ENCODE data around the gene ZNF366. TPM values are rescaled to one million over a fixed set of nuclear protein-coding genes. Genes with fewer than 3 reads are reported as not detected.

ZNF366 gene
- total RNA-seq, 1 experiment from 2014 or later = not detected

DNA sequence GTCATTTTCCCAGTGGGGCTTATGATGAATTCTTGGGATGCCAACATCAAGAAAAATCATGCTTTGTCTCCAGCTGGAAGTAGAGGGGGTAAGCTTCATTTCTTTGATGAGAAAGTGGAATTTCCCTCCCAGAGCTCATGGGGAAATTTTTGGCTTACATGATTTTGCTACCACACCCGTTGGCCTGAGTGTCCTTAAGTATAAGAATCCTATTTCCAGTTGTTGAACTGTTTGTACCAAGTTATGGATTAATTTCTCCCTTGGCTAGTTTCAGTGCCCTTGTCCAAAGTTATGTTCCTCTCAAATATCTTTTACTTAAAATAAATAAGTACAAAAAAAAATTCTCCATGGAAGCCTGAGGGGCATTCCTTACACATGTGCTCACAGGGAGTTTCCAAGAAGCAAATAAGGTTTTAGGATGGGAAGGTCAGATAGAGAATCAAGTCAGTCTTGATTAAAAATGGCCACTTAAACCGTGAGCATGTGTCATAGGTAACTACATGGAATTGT is 104.8 kb downstream of the ZNF366 start:
- Histone ChIP-seq H3K79me2 (ENCODE audit: insufficient read depth, low read length) (no peaks in the 10 kb centered on the region), H3K4me2 (ENCODE audit: low read length) (no peak overlapping the region), H3K27me3 (ENCODE audit: insufficient read depth, low read length) (no peaks in the 10 kb centered on the region), H2AFZ (ENCODE audit: low read depth, low read length, poor library complexity, severe bottlenecking) (no peak overlapping the region), H3K9me3 (ENCODE audit: control insufficient read depth in 1 of 2, insufficient read depth in 1 of 2, low read depth in 1 of 2, low read length in 2 of 2) (peaks cover 5 to 11% of the 10 kb centered on the region in 2 experiments; a peak in 3 of 4 replicates), H3K4me1 (ENCODE audit: control insufficient read depth in 1 of 2, insufficient read depth in 2 of 2, low read length in 2 of 2) (no peaks in the 10 kb centered on the region), H3K36me3 (ENCODE audit: control insufficient read depth in 1 of 2, insufficient read depth in 2 of 2, low read length in 2 of 2) (no peaks in the 10 kb centered on the region), H4K20me1 (ENCODE audit: insufficient read depth) (no peaks in the 10 kb centered on the region), H3K9ac (ENCODE audit: low read length) (no peak overlapping the region), H3K4me3 (replicated peaks in 1 of 2; ENCODE audit: low read depth in 1 of 2, low read length in 2 of 2) (no peak overlapping the region), H3K9me2 (ENCODE audit: insufficient read depth) (no peaks in the 10 kb centered on the region), H3K27ac (ENCODE audit: low read depth, low read length) (no peak overlapping the region)
- TF ChIP-seq TCF7L2 (IDR thresholded peaks at IDR 0.05; ENCODE audit: borderline replicate concordance, extremely low read depth, insufficient read depth, insufficient read length) (no peak), POLR2AphosphoS5 (IDR thresholded peaks at IDR 0.05; ENCODE audit: low read depth, low read length) (no peak)
- intact Hi-C loops (cut with micrococcal nuclease) = no loop called here
- ATAC-seq = no peak
- BruUV-seq (replicated peaks) = no TSS peak
- POLR2A ChIA-PET = no interaction called here
- CTCF ChIA-PET = no interaction called here
- RAD21 ChIA-PET (ENCODE audit: low non-redundant PET in 1 of 2, low total read pairs in 2 of 2, uncharacterized antibody in 2 of 2, unreplicated experiment in 2 of 2) = no interaction called here
- DNase-seq (ENCODE audit: low read depth, low spot score) = no peak

DNA sequence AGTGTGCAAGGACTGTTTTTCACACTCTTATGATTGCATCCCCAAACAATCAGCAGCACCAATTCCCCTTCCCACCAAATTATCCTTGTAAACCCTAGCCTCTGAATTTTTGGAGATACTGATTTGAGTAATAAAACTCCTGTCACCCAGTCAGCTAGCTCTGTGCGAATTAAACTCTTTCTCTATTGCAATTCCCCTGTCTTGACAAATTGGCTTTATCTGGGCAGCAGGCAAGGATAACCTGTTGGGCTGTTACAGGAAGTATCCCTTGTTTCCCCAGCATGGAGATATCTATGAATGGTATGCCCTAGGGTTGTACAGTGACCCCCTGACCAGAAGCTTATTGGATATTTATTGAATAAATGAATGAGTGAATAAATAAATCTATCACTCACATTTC is 106.3 kb downstream of the ZNF366 start:
- Histone ChIP-seq H3K79me2 (ENCODE audit: insufficient read depth, low read length) (no peaks in the 10 kb centered on the region), H3K9me2 (ENCODE audit: insufficient read depth) (no peaks in the 10 kb centered on the region), H3K36me3 (ENCODE audit: control insufficient read depth in 1 of 2, insufficient read depth in 2 of 2, low read length in 2 of 2) (no peaks in the 10 kb centered on the region), H3K4me2 (ENCODE audit: low read length) (no peak overlapping the region), H3K27me3 (ENCODE audit: insufficient read depth, low read length) (no peaks in the 10 kb centered on the region), H2AFZ (ENCODE audit: low read depth, low read length, poor library complexity, severe bottlenecking) (no peak overlapping the region), H3K4me1 (ENCODE audit: control insufficient read depth in 1 of 2, insufficient read depth in 2 of 2, low read length in 2 of 2) (no peaks in the 10 kb centered on the region), H3K9ac (ENCODE audit: low read length) (no peak overlapping the region), H3K9me3 (ENCODE audit: control insufficient read depth in 1 of 2, insufficient read depth in 1 of 2, low read depth in 1 of 2, low read length in 2 of 2) (peaks cover 5 to 11% of the 10 kb centered on the region in 2 experiments; a peak in 3 of 4 replicates), H3K4me3 (replicated peaks in 1 of 2; ENCODE audit: low read depth in 1 of 2, low read length in 2 of 2) (no peak overlapping the region), H4K20me1 (ENCODE audit: insufficient read depth) (no peaks in the 10 kb centered on the region), H3K27ac (ENCODE audit: low read depth, low read length) (no peak overlapping the region)
- no TSS peak for BruUV-seq (replicated peaks)
- intact Hi-C loops (cut with micrococcal nuclease) = no loop called here
- ATAC-seq = no peak
- RAD21 ChIA-PET (ENCODE audit: low non-redundant PET in 1 of 2, low total read pairs in 2 of 2, uncharacterized antibody in 2 of 2, unreplicated experiment in 2 of 2) = no interaction called here
- POLR2A ChIA-PET = no interaction called here
- CTCF ChIA-PET = no interaction called here
- TF ChIP-seq, protein P1, sequence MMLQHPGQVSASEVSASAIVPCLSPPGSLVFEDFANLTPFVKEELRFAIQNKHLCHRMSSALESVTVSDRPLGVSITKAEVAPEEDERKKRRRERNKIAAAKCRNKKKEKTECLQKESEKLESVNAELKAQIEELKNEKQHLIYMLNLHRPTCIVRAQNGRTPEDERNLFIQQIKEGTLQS (IDR thresholded peaks at IDR 0.05) = no peak
- TF ChIP-seq, protein P2, sequence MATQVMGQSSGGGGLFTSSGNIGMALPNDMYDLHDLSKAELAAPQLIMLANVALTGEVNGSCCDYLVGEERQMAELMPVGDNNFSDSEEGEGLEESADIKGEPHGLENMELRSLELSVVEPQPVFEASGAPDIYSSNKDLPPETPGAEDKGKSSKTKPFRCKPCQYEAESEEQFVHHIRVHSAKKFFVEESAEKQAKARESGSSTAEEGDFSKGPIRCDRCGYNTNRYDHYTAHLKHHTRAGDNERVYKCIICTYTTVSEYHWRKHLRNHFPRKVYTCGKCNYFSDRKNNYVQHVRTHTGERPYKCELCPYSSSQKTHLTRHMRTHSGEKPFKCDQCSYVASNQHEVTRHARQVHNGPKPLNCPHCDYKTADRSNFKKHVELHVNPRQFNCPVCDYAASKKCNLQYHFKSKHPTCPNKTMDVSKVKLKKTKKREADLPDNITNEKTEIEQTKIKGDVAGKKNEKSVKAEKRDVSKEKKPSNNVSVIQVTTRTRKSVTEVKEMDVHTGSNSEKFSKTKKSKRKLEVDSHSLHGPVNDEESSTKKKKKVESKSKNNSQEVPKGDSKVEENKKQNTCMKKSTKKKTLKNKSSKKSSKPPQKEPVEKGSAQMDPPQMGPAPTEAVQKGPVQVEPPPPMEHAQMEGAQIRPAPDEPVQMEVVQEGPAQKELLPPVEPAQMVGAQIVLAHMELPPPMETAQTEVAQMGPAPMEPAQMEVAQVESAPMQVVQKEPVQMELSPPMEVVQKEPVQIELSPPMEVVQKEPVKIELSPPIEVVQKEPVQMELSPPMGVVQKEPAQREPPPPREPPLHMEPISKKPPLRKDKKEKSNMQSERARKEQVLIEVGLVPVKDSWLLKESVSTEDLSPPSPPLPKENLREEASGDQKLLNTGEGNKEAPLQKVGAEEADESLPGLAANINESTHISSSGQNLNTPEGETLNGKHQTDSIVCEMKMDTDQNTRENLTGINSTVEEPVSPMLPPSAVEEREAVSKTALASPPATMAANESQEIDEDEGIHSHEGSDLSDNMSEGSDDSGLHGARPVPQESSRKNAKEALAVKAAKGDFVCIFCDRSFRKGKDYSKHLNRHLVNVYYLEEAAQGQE (IDR thresholded peaks at IDR 0.05; ENCODE audit: low read depth) = no peak
- TF ChIP-seq, protein P3, sequence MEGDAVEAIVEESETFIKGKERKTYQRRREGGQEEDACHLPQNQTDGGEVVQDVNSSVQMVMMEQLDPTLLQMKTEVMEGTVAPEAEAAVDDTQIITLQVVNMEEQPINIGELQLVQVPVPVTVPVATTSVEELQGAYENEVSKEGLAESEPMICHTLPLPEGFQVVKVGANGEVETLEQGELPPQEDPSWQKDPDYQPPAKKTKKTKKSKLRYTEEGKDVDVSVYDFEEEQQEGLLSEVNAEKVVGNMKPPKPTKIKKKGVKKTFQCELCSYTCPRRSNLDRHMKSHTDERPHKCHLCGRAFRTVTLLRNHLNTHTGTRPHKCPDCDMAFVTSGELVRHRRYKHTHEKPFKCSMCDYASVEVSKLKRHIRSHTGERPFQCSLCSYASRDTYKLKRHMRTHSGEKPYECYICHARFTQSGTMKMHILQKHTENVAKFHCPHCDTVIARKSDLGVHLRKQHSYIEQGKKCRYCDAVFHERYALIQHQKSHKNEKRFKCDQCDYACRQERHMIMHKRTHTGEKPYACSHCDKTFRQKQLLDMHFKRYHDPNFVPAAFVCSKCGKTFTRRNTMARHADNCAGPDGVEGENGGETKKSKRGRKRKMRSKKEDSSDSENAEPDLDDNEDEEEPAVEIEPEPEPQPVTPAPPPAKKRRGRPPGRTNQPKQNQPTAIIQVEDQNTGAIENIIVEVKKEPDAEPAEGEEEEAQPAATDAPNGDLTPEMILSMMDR (IDR thresholded peaks at IDR 0.05 in 2 of 3, conservative IDR thresholded peaks at IDR 0.05 in 1 of 3; ENCODE audit: borderline replicate concordance in 1 of 3, insufficient read depth in 1 of 3, low read depth in 2 of 3, low read length in 2 of 3) = no peak
- TF ChIP-seq, protein P4, sequence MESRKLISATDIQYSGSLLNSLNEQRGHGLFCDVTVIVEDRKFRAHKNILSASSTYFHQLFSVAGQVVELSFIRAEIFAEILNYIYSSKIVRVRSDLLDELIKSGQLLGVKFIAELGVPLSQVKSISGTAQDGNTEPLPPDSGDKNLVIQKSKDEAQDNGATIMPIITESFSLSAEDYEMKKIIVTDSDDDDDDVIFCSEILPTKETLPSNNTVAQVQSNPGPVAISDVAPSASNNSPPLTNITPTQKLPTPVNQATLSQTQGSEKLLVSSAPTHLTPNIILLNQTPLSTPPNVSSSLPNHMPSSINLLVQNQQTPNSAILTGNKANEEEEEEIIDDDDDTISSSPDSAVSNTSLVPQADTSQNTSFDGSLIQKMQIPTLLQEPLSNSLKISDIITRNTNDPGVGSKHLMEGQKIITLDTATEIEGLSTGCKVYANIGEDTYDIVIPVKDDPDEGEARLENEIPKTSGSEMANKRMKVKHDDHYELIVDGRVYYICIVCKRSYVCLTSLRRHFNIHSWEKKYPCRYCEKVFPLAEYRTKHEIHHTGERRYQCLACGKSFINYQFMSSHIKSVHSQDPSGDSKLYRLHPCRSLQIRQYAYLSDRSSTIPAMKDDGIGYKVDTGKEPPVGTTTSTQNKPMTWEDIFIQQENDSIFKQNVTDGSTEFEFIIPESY (IDR thresholded peaks at IDR 0.05; ENCODE audit: extremely low read depth, insufficient replicate concordance, low read length) = no peak
- TF ChIP-seq CBX3 (IDR thresholded peaks at IDR 0.05; ENCODE audit: low read depth) = peak; percentile 68; the same call in 1 of the 2 replicates
- DNase-seq (ENCODE audit: low read depth, low spot score) = no peak
